GM12891 (cell line): ENCODE data around the gene TMEM129.

Source experiments
- POLR2A ChIP-seq: IDR thresholded peaks from 2 replicates; pipeline ENCODE4 v1.6.1; 2011; ENCODE audit warnings: low read depth, low read length, control low read depth
- POLR2AphosphoS5 ChIP-seq: IDR thresholded peaks from 2 replicates; pipeline ENCODE4 v1.6.1; 2011; ENCODE audit warnings: low read depth, low read length, control low read depth
- SPI1 ChIP-seq: IDR thresholded peaks from 2 replicates; pipeline ENCODE4 v1.6.1; 2011; ENCODE audit warnings: low read depth, low read length, control low read depth
- TAF1 ChIP-seq: IDR thresholded peaks from 2 replicates; pipeline ENCODE4 v1.6.1; 2011; ENCODE audit warnings: low read depth, low read length, control low read depth

GRCh38 chr4:1763070-1763549, 42.0 kb upstream of the TMEM129 start:
- TF ChIP-seq TAF1, result no peak
- no peak for TF ChIP-seq POLR2AphosphoS5
- no peak for TF ChIP-seq POLR2A
- TF ChIP-seq SPI1, result no peak
